Measurements from ENCODE around the gene ADAMTS4.

Gene ADAMTS4

GRCh38 chr1:161229896-161230295 is 31.0 kb upstream of the ADAMTS4 start:
- Histone ChIP-seq H3K4me1 (ENCODE audit: low read depth, poor library complexity, severe bottlenecking) (peaks cover 22% of the 10 kb centered on the region), H3K27ac (no peak overlapping the region), H3K27me3 (ENCODE audit: insufficient read depth, low read depth) (no peaks in the 10 kb centered on the region), H4K20me1 (ENCODE audit: insufficient read depth) (no peaks in the 10 kb centered on the region), H3K79me2 (ENCODE audit: insufficient read depth, low read depth) (peaks cover 10% of the 10 kb centered on the region), H3K36me3 (ENCODE audit: insufficient read depth) (peaks cover 3% of the 10 kb centered on the region; the same call in 1 of the 2 replicates), H2AFZ (ENCODE audit: low read depth) (no peak overlapping the region), H3K4me3 (IDR thresholded peaks at IDR 0.05; ENCODE audit: insufficient read depth, low read depth, low read length) (no peak overlapping the region), H3K4me2 (no peak overlapping the region), H3K9ac (no peak overlapping the region)
- peak; percentile 67 for TF ChIP-seq CTCF (conservative IDR thresholded peaks at IDR 0.05; ENCODE audit: low read depth, low read length)

- no peaks in the 10 kb centered on the region for H4K20me1 ChIP-seq (ENCODE audit: insufficient read depth)
- peaks cover 23% of the 10 kb centered on the region for H3K4me1 ChIP-seq (ENCODE audit: low read depth, poor library complexity, severe bottlenecking)
- no peak overlapping the region for H3K9ac ChIP-seq
- H3K27me3 ChIP-seq (ENCODE audit: insufficient read depth, low read depth): no peaks in the 10 kb centered on the region
- H3K27ac ChIP-seq: no peak overlapping the region
- TF ChIP-seq CTCF (conservative IDR thresholded peaks at IDR 0.05; ENCODE audit: low read depth, low read length): no peak
- peaks cover 10% of the 10 kb centered on the region for H3K79me2 ChIP-seq (ENCODE audit: insufficient read depth, low read depth)
- H2AFZ ChIP-seq (ENCODE audit: low read depth): no peak overlapping the region
- H3K36me3 ChIP-seq (ENCODE audit: insufficient read depth): peaks cover 3% of the 10 kb centered on the region; the same call in 1 of the 2 replicates
- no peak overlapping the region for H3K4me3 ChIP-seq (IDR thresholded peaks at IDR 0.05; ENCODE audit: insufficient read depth, low read depth, low read length)
- peak overlapping the region; percentile 72; the same call in 1 of the 2 replicates for H3K4me2 ChIP-seq
Measured at GRCh38 chr1:161228032-161228431, 29.2 kb upstream of the ADAMTS4 start.

GRCh38 chr1:161227196-161227871 is 28.5 kb upstream of the ADAMTS4 start:
- Histone ChIP-seq H2AFZ (ENCODE audit: low read depth) (peak overlapping the region; percentile 69; the same call in 1 of the 2 replicates), H3K27ac (peak overlapping the region; percentile 62; the same call in 1 of the 2 replicates), H3K79me2 (ENCODE audit: insufficient read depth, low read depth) (peaks cover 10% of the 10 kb centered on the region), H4K20me1 (ENCODE audit: insufficient read depth) (no peaks in the 10 kb centered on the region), H3K9ac (peak overlapping the region; percentile 79; the same call in 1 of the 2 replicates), H3K4me3 (IDR thresholded peaks at IDR 0.05; ENCODE audit: insufficient read depth, low read depth, low read length) (no peak overlapping the region), H3K4me1 (ENCODE audit: low read depth, poor library complexity, severe bottlenecking) (peaks cover 23% of the 10 kb centered on the region), H3K36me3 (ENCODE audit: insufficient read depth) (peaks cover 3% of the 10 kb centered on the region; the same call in 1 of the 2 replicates), H3K27me3 (ENCODE audit: insufficient read depth, low read depth) (no peaks in the 10 kb centered on the region), H3K4me2 (peak overlapping the region; percentile 72)
- TF ChIP-seq CTCF (conservative IDR thresholded peaks at IDR 0.05; ENCODE audit: low read depth, low read length): peak; percentile 100

- Histone ChIP-seq H2AFZ (ENCODE audit: low read depth) (peak overlapping the region; percentile 69), H3K9ac (peak overlapping the region; percentile 79), H3K4me3 (IDR thresholded peaks at IDR 0.05; ENCODE audit: insufficient read depth, low read depth, low read length) (peak overlapping the region; percentile 100), H3K4me2 (peak overlapping the region; percentile 72), H3K27me3 (ENCODE audit: insufficient read depth, low read depth) (no peaks in the 10 kb centered on the region), H4K20me1 (ENCODE audit: insufficient read depth) (no peaks in the 10 kb centered on the region), H3K79me2 (ENCODE audit: insufficient read depth, low read depth) (peaks cover 10% of the 10 kb centered on the region), H3K27ac (peak overlapping the region; percentile 62), H3K36me3 (ENCODE audit: insufficient read depth) (peaks cover 3% of the 10 kb centered on the region; the same call in 1 of the 2 replicates), H3K4me1 (ENCODE audit: low read depth, poor library complexity, severe bottlenecking) (peaks cover 23% of the 10 kb centered on the region)
- TF ChIP-seq CTCF (conservative IDR thresholded peaks at IDR 0.05; ENCODE audit: low read depth, low read length): no peak
Measured at GRCh38 chr1:161226759-161227158, 27.9 kb upstream of the ADAMTS4 start.

Data from KMS-11 (cell line).